ENCODE results near the gene SUCLG2. TPM values are rescaled to one million over a fixed set of nuclear protein-coding genes. Genes with fewer than 3 reads are reported as not detected.

SUCLG2 gene, protein sequence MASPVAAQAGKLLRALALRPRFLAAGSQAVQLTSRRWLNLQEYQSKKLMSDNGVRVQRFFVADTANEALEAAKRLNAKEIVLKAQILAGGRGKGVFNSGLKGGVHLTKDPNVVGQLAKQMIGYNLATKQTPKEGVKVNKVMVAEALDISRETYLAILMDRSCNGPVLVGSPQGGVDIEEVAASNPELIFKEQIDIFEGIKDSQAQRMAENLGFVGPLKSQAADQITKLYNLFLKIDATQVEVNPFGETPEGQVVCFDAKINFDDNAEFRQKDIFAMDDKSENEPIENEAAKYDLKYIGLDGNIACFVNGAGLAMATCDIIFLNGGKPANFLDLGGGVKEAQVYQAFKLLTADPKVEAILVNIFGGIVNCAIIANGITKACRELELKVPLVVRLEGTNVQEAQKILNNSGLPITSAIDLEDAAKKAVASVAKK
- total RNA-seq, result 52.5 and 58.9 TPM in 2 replicates

DNA sequence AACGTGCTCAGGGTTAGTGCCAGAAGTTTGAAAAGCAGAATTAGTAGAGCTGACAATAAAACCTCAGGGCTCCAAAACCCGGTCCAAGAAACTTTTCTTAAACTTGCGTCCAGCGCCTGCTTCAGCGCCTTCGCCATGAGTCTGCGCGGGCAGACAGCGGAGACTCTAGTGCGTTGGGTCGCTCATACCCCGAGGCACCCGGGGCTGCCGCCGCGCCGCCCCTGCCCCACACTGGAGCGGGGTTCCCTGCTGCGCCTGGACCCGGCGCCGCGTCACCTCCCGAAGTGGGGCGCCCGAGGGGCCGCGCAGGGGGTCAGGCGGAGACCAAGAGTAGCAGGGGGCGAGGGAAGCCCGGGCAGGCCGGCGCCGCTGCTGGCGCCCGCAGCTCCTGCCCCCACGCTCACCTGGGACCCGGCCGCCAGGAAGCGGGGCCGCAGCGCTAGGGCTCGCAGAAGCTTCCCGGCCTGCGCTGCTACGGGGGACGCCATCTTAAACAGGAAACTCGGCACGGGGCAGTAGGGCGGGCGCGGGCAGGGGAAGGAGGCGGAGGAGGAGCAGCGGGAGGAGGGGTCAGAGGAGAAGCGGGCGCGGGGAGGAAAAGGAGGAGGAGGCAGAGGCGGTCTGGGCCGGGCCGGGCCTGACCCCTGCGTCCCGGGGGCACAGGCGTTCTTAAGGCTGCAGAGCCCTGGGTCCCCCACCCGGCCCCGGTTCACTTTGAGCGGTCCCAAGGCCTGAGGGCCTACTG lies at the start of gene SUCLG2:
TSS of gene SUCLG2 (minus strand) at position 514 of the 745 bp plus-strand sequence. CDS start at position 488, 26 bp downstream.

All from thoracic aorta endothelial cell (primary cell).